Measurements from ENCODE around the gene FBLN2.
"Not testable (repeated sequence)": the region's sequence is repeated elsewhere in the genome, so short reads cannot be mapped to it uniquely, and the experiment has no call there.

FBLN2 gene

GRCh38 chr3:13521309-13521708 lies 27.6 kb upstream of the FBLN2 start:
- no peaks in the 10 kb centered on the region for H3K27me3 ChIP-seq (ENCODE audit: insufficient read depth, poor library complexity, severe bottlenecking)

GRCh38 chr3:13521749-13522148 lies 27.2 kb upstream of the FBLN2 start:
- not testable (repeated sequence) for DNase-seq (ENCODE audit: low read depth in 1 of 2, low spot score in 1 of 2); H3K27me3 ChIP-seq (ENCODE audit: insufficient read depth, poor library complexity, severe bottlenecking); H3K4me3 ChIP-seq (replicated peaks; ENCODE audit: insufficient read depth, low read length); H3K27ac ChIP-seq (replicated peaks)

More at GRCh38 chr3:13521309-13521708, 27.6 kb upstream of the FBLN2 start:
- Histone ChIP-seq H3K27ac (replicated peaks) (no peak overlapping the region), H3K4me3 (replicated peaks; ENCODE audit: insufficient read depth, low read length) (no peak overlapping the region)
- no peak for TF ChIP-seq CTCF (IDR thresholded peaks at IDR 0.05; ENCODE audit: insufficient read depth, low read length)
- DNase-seq (ENCODE audit: low read depth in 1 of 2, low spot score in 1 of 2), result no peak

- DNase-seq (ENCODE audit: low read depth in 1 of 2, low spot score in 1 of 2), result no peak
- Histone ChIP-seq H3K27ac (replicated peaks) (no peak overlapping the region), H3K4me3 (replicated peaks; ENCODE audit: insufficient read depth, low read length) (no peak overlapping the region), H3K27me3 (ENCODE audit: insufficient read depth, poor library complexity, severe bottlenecking) (no peaks in the 10 kb centered on the region)
- TF ChIP-seq CTCF (IDR thresholded peaks at IDR 0.05; ENCODE audit: insufficient read depth, low read length) (no peak), GABPA (IDR thresholded peaks at IDR 0.05; ENCODE audit: low read depth) (no peak), SPI1 (IDR thresholded peaks at IDR 0.05; ENCODE audit: borderline replicate concordance, low read depth) (no peak), REST (IDR thresholded peaks at IDR 0.05; ENCODE audit: insufficient replicate concordance, low read depth) (no peak), POLR2AphosphoS5 (IDR thresholded peaks at IDR 0.05; ENCODE audit: low read depth) (no peak)
These were observed 26.7 kb upstream of the FBLN2 start for GRCh38 chr3:13522236-13522635.

- H3K27me3 ChIP-seq (ENCODE audit: insufficient read depth, poor library complexity, severe bottlenecking), result no peaks in the 10 kb centered on the region
- no peak for DNase-seq (ENCODE audit: low read depth in 1 of 2, low spot score in 1 of 2)
- TF ChIP-seq POLR2AphosphoS5 (IDR thresholded peaks at IDR 0.05; ENCODE audit: low read depth) (no peak), CTCF (IDR thresholded peaks at IDR 0.05; ENCODE audit: insufficient read depth, low read length) (no peak), GABPA (IDR thresholded peaks at IDR 0.05; ENCODE audit: low read depth) (no peak), SPI1 (IDR thresholded peaks at IDR 0.05; ENCODE audit: borderline replicate concordance, low read depth) (no peak)
These were observed 23.8 kb upstream of the FBLN2 start for GRCh38 chr3:13524979-13525669.

GRCh38 chr3:13525827-13526625 lies 22.9 kb upstream of the FBLN2 start:
- no peak for DNase-seq (ENCODE audit: low read depth in 1 of 2, low spot score in 1 of 2)
- no peaks in the 10 kb centered on the region for H3K27me3 ChIP-seq (ENCODE audit: insufficient read depth, poor library complexity, severe bottlenecking)
- H3K4me3 ChIP-seq (replicated peaks; ENCODE audit: insufficient read depth, low read length), result no peak overlapping the region
- TF ChIP-seq POLR2AphosphoS5 (IDR thresholded peaks at IDR 0.05; ENCODE audit: low read depth) (no peak), SPI1 (IDR thresholded peaks at IDR 0.05; ENCODE audit: borderline replicate concordance, low read depth) (no peak), REST (IDR thresholded peaks at IDR 0.05; ENCODE audit: insufficient replicate concordance, low read depth) (no peak), CTCF (IDR thresholded peaks at IDR 0.05; ENCODE audit: insufficient read depth, low read length) (no peak), GABPA (IDR thresholded peaks at IDR 0.05; ENCODE audit: low read depth) (no peak)
- H3K27ac ChIP-seq (replicated peaks), result no peak overlapping the region

More at GRCh38 chr3:13524979-13525669, 23.8 kb upstream of the FBLN2 start:
- H3K4me3 ChIP-seq (replicated peaks; ENCODE audit: insufficient read depth, low read length), result no peak overlapping the region
- H3K27ac ChIP-seq (replicated peaks), result no peak overlapping the region

Data from HL-60 (cell line).